Upper lobe of left lung (tissue), 6 donors: ENCODE measurements around the gene TBC1D24. TPM values are rescaled to one million over a fixed set of nuclear protein-coding genes. Genes with fewer than 3 reads are reported as not detected.

Source experiments
- ATAC-seq, 2 donors: fragments of 200-7000 bp; cut with Tn5 transposase; one replicate each; pipeline ENCODE4 v1.9.1; 2022; ENCODE audit warnings: mild to moderate bottlenecking in 2 of 2, moderate library complexity in 2 of 2; ENCODE audit not compliant: low FRiP score in 2 of 2
- DNase-seq, 2 donors: peaks; one replicate each; pipeline ENCODE4 v3.0.0-alpha.2; 2019 to 2020
- H3K27ac ChIP-seq, 4 donors: fragments of 200-600 bp; sonication (generic); one replicate each; pipeline ENCODE4 v1.5.1; 2016 to 2019
- H3K27me3 ChIP-seq, 4 donors: fragments of 200-600 bp; sonication (generic); one replicate each; pipeline ENCODE4 v1.5.1; 2017 to 2019
- H3K36me3 ChIP-seq, 4 donors: fragments of 200-600 bp; sonication (generic); one replicate each; pipeline ENCODE4 v1.5.1; 2016 to 2019
- H3K4me1 ChIP-seq, 4 donors: fragments of 200-600 bp; sonication (generic); one replicate each; pipeline ENCODE4 v1.5.1; 2018 to 2019
- H3K4me3 ChIP-seq, 4 donors: fragments of 200-600 bp; sonication (generic); one replicate each; pipeline ENCODE4 v1.5.1; 2017 to 2019; ENCODE audit warnings: mild to moderate bottlenecking in 2 of 4, moderate library complexity in 1 of 4
- H3K9me3 ChIP-seq, 4 donors: fragments of 200-600 bp; sonication (generic); one replicate each; pipeline ENCODE4 v1.5.1; 2018 to 2019
- CTCF ChIP-seq, 6 experiments: fragments of 450-650 bp in 4 of 6; fragments of 200-600 bp in 2 of 6; sonication (generic) in 2 of 6; IDR thresholded peaks; one replicate each; pipeline ENCODE4 v1.5.1; 2016 to 2019; ENCODE audit warnings: antibody characterized with exemption in 6 of 6
- EP300 ChIP-seq, 4 donors: sonication (generic); formaldehyde crosslinking; IDR thresholded peaks; one replicate each; pipeline ENCODE4 v1.5.1; 2017; ENCODE audit warnings: antibody characterized with exemption in 4 of 4, control low read depth in 2 of 4
- POLR2A ChIP-seq, 4 donors: fragments of 450-650 bp; IDR thresholded peaks; one replicate each; pipeline ENCODE4 v1.5.1; 2016 to 2017; ENCODE audit warnings: antibody characterized with exemption in 4 of 4, mild to moderate bottlenecking in 2 of 4
- POLR2AphosphoS5 ChIP-seq, 2 donors: sonication (generic); formaldehyde crosslinking; IDR thresholded peaks; one replicate each; pipeline ENCODE4 v1.5.1; 2017; ENCODE audit warnings: antibody characterized with exemption in 2 of 2
- WGBS, 2 donors: methylation state at CpG; one replicate each; pipeline ENCODE4 v1.1.5; 2017 to 2018; 5-methylcytosine and 5-hydroxymethylcytosine counted together
- total RNA-seq, 6 donors: library from RNA; depleted of rRNA in 4 of 6; stranded (reverse); fragments of >200 nt in 4 of 6; gene quantifications; one replicate each; pipeline versions ENCODE4 v1.1.0 to v1.2.1, GENCODE V29; 2016 to 2021
- donor health status: DM: no; HTN: no; CAD: no; lungs with moderate emphysema.
- donor health status: DM: no; HTN: yes; CAD: no; lungs with severe emphysema.

The TBC1D24 gene
- total RNA-seq, 6 donors from 2014 or later: 25.9 to 49.6 (median 37.2) TPM

- 83 to 95% methylated on average over 4 to 7 of the region's 7 CpGs for WGBS, 2 donors
- TF ChIP-seq POLR2AphosphoS5 (IDR thresholded peaks at IDR 0.05): no peak
- TF ChIP-seq EP300 (IDR thresholded peaks at IDR 0.05): no peak
- TF ChIP-seq CTCF (IDR thresholded peaks at IDR 0.05): no peak
- no peak for TF ChIP-seq POLR2A (IDR thresholded peaks at IDR 0.05)
- H3K4me1 ChIP-seq: peaks cover 39 to 74% (median 48%) of the 10 kb centered on the region in 4 donors
Observed at GRCh38 chr16:2470234-2470601, 4.7 kb upstream of the TBC1D24 start.

GRCh38 chr16:2470603-2471015 lies 4.3 kb upstream of the TBC1D24 start:
- no peak for DNase-seq
- Histone ChIP-seq H3K27ac (no peak overlapping the region), H3K36me3 (no peaks in the 10 kb centered on the region), H3K9me3 (no peaks in the 10 kb centered on the region), H3K4me1 (peaks cover 41 to 78% (median 51%) of the 10 kb centered on the region in 4 donors), H3K27me3 (peaks cover 4 to 58% (median 31%) of the 10 kb centered on the region in 4 donors), H3K4me3 (no peak overlapping the region)
- ATAC-seq: no peak
- 45% methylated on average over 5 of the region's 9 CpGs; no CpG with 5 or more reads in 1 of the 2 donors for WGBS, 2 donors
- TF ChIP-seq CTCF (IDR thresholded peaks at IDR 0.05) (no peak), POLR2A (IDR thresholded peaks at IDR 0.05) (no peak), POLR2AphosphoS5 (IDR thresholded peaks at IDR 0.05) (no peak), EP300 (IDR thresholded peaks at IDR 0.05) (no peak)

More at GRCh38 chr16:2470234-2470601, 4.7 kb upstream of the TBC1D24 start:
- Histone ChIP-seq H3K27me3 (peaks cover 4 to 58% (median 31%) of the 10 kb centered on the region in 4 donors), H3K27ac (no peak overlapping the region), H3K9me3 (no peaks in the 10 kb centered on the region), H3K36me3 (no peaks in the 10 kb centered on the region), H3K4me3 (no peak overlapping the region)
- DNase-seq (no peak), ATAC-seq (no peak)

- 0% methylated on average over 8 of the region's 59 CpGs; no CpG with 5 or more reads in 1 of the 2 donors for WGBS, 2 donors
- no peaks in the 10 kb centered on the region for H3K36me3 ChIP-seq
- H3K4me3 ChIP-seq: peak within 1 kb of the TSS in 3 of 4 donors; percentile 11 to 31 (median 31)
- DNase-seq (peak in 1 of 2 donors; percentile 88), ATAC-seq (no peak)
- peaks cover 46 to 83% (median 56%) of the 10 kb centered on the region in 4 donors for H3K4me1 ChIP-seq
- no peak within 1 kb of the TSS for H3K27ac ChIP-seq
- no peak for TF ChIP-seq CTCF (IDR thresholded peaks at IDR 0.05)
- no peak for TF ChIP-seq POLR2AphosphoS5 (IDR thresholded peaks at IDR 0.05)
- TF ChIP-seq EP300 (IDR thresholded peaks at IDR 0.05): no peak
- no peak for TF ChIP-seq POLR2A (IDR thresholded peaks at IDR 0.05)
- H3K27me3 ChIP-seq: peaks cover 4 to 58% (median 31%) of the 10 kb centered on the region in 4 donors
- H3K9me3 ChIP-seq: no peaks in the 10 kb centered on the region
Observed at GRCh38 chr16:2471016-2471652, 3.8 kb upstream of the TBC1D24 start, which contains the start of gene NTN3. Gene NTN3, plus strand, starts transcription at chr16:2471297. Its CDS starts 405 bp downstream, at chr16:2471702.

- Histone ChIP-seq H3K27me3 (peaks cover 4 to 58% (median 31%) of the 10 kb centered on the region in 4 donors), H3K4me1 (peaks cover 47 to 90% (median 61%) of the 10 kb centered on the region in 4 donors), H3K9me3 (no peaks in the 10 kb centered on the region), H3K27ac (no peak overlapping the region), H3K36me3 (no peaks in the 10 kb centered on the region), H3K4me3 (peak overlapping the region in 3 of 4 donors; percentile 11 to 31 (median 31))
- DNase-seq (peak in 1 of 2 donors; percentile 73), ATAC-seq (no peak)
- TF ChIP-seq CTCF (IDR thresholded peaks at IDR 0.05): no peak
- no peak for TF ChIP-seq EP300 (IDR thresholded peaks at IDR 0.05)
- no peak for TF ChIP-seq POLR2A (IDR thresholded peaks at IDR 0.05)
- no peak for TF ChIP-seq POLR2AphosphoS5 (IDR thresholded peaks at IDR 0.05)
- WGBS, 2 donors: 62 to 90% methylated on average over 7 to 25 of the region's 61 CpGs
Observed at GRCh38 chr16:2471653-2472487, 3.1 kb upstream of the TBC1D24 start.
